Measurements from ENCODE around the gene RELN.

Gene RELN

DNA sequence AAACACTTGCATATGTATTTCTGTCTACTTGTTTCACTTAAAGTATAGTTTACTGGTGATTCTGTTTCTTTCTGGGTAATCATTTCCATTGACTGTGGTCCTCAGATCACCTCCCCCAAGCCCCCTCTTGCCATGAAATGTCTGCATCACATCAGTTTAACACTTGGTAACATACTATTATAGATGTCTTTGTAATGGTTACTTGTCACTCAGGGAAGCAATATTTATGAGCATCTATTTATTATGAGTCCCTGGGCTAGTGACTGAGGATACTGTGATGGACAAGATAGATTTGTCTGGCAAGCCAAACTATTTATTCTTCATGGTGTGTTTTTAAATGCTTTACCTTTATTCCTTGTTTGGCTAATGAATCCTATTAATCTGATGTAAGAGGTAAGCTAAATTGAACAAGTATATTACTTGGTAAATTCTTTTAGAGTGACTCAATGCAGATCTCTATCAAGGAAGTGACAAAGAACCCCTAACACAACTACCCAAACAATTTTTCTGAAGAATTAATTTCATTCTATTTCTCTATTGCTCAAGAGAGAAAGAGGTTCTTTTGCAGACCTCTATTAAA, 270.9 kb downstream of the RELN start:
- DNase-seq (ENCODE audit: low read depth, low spot score) = no peak

DNA sequence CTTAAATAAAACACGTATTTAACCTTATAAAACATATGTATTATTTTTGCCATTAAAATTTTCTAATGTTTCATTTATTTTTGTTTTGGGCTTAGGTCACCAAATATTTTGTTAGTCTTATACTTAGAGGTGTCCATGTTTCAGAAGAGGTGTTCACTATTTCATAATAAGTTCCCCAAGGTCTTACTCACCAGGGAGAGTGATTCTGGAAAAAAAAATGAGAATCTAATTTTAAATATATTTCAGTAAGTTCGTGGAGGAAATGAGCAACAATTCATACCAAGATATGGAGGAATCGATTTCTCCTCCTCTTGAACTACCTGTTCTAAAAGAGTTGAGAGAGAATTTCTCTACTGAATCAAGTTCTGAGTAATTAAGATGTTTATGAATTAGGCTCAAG, 271.9 kb downstream of the RELN start:
- DNase-seq (ENCODE audit: low read depth, low spot score) = no peak

DNA sequence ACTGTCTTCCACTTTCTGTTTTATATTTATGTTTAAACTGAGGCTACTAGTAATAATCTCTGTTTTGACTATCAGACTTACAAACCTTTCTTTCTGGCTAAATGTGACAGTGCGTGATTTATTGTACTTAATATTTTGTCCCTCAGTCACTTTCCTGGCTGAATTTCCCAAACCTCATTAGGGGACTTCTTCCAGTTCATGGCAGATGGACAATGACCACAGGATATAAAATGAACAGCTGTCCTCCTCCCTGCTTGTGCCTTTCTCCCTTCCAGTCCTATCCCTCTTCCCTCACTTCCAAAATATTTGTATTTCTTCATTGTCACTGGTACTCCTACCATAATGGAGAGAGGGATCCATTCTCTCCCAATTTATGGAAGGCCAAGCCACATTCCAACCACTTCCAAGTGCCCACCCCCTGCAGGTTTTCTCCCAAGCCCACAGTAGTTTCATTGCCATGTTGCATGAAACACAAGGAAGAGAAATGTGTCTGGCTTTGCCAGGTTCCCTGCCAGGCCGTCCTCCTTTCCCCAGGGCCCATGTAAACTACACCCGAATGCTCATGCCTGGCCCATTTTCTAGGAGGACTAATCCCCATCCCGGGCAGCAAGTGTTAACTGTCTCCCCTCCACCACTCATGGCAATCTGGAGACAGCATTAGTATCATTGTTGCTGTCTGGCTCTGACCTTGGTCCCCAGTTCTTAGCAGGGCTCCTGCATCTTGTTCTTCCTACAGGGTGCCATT, 273.9 kb downstream of the RELN start:
- DNase-seq (ENCODE audit: low read depth, low spot score) = no peak

DNA sequence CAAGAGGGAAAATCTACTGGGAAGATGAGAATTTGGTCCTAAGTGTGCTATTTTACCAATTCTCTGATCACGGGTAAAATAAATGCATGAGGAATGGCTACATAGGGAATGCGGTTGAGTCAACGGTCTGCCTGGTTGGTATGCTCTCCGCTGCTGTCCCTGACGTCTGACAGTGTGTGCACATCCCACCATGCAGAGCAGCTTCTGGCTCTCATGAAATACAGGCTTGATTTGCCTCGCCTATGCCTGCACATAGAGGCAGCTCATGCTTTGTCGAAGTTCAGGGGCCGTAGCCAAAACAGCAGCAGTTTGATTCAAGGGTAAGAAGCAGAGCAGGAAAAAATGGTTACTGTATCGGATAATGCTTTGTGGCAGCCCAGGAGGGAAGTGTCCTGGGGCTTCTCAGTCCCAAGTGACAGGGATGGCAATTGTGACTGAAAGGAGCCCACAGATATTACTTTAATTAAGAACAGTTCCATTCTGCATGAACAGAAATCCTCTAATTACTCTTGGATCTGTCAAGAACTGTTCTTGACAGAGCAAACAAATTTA, 275.0 kb downstream of the RELN start:
- DNase-seq (ENCODE audit: low read depth, low spot score) = no peak

DNA sequence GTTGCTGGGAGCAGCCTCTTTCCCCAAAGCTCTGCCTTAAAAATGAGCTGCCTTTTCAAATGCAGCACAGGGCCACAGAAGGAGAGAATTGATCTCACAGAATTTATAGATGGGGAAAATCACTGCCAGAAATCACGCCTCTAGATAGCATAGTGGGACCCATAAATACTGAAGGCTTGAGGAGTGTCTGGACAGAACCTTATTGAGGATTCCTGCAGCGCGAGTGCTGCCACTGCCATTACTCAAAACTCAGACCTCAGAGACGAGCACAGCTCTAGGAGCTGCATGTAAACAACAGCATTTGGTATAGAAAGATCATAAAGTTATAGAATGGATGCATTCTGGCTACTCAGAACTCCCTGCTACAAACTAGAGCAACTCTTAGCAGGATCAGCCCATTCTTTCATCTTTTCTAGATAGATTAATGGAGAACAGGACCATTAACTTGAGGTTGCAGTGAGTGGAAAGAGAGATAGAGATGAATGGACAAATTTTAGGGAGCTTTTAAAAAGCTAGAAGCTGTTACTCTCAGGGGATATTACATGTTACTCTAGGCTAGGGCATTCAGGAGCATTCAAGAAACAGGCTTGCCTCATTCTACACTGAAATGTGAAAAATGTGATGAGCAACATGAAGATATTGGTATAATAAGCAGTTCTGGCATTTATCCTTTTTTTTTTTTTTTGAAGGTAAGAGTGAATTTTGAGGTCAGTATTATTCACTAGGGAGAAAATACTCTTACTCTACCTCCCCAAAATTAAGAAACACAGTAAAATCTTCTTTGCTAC, 276.3 kb downstream of the RELN start:
- DNase-seq (ENCODE audit: low read depth, low spot score) = no peak

DNA sequence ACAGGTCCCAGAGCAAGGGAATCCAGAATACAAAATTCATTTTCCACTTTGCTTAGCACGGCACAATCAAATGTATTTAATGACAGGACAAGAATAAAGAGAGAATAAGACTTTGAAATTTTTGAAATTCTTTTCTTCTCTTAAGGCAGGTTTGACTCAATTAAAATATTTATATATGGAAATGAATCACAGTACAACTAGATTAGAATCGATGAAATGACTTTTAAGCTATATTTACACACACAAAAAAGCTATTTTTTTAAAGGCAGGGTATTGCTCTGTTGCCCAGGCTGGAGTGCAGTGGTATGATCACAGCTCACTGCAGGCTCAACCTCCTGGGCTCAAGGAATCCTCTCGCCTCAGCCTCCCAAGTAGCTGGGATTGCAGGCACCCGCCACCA, 278.0 kb downstream of the RELN start:
- DNase-seq (ENCODE audit: low read depth, low spot score) = no peak

DNA sequence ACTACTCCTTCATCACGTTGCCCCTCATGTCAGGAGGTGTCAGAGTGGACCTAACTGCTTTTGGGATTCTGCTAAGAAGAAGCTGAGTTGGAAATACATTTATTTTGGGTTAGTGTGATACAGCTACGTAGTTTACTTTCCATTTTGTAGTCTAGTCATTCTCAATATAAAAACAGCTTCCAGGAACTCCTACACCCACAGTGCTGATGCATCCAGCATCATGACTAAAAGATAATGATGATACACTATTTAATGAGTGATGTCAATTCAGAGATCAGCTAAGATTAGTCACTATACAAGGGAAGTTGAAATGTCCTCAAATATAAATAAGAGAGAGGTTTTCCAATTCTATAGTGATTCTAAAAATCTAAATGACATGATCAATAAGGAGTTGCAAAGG, 279.2 kb downstream of the RELN start:
- no peak for DNase-seq (ENCODE audit: low read depth, low spot score)

DNA sequence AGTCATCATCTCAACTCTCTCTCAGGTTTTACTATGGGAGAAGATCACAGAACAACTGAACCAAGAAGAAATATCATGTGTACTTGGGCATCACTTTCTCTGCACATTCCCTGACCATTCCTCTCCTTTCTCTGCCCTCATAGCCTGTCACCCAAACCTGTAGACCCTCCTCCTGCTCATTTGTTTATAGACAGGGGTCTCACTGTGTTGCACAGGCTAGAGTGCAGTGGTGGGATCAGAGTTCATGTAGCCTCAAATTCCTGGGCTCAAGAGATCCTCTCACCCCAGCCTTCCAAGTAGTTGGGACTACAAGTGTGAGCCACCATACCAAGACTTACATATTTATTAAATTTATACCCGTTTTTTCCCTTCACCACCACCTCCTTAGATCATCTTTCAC, 282.7 kb downstream of the RELN start:
- no peak for DNase-seq (ENCODE audit: low read depth, low spot score)

DNA sequence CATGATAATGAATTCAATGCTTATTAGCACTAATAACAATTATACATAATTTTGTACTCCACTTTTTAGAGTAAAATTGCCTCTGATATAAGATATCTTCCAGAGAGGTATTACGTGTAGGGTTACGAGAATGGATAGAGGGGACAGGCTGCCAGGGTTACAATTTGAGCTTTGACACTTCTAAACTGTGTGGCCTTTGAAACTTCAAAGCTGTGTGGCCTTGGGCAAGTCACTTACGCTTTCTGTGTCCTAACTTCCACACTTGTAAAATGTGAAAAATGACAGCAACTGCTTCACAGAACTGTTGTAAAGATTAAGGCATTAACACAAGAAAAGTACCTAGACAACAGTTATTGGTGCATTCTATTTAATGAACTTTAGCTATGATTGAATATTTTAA, 283.9 kb downstream of the RELN start:
- DNase-seq (ENCODE audit: low read depth, low spot score) = no peak

DNA sequence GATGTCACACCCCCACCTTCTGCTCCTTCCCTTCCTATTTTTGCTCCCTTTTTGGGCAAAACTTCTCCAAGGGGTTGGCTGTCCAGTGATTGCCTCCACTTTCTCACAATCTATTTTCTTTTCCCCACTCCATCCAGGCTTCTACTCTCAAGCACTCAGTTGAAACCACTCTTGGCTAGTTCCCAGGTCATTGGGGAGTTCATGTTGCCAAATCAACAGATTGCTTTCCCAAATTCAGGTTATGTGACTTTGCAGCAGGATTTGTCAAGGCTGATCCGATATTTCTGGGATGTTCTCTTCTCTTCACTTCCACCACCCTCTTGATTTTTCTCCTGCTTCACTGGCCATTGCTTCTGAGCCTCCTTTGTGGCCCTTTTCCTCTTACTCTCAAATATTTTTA, 284.8 kb downstream of the RELN start:
- no peak for DNase-seq (ENCODE audit: low read depth, low spot score)

DNA sequence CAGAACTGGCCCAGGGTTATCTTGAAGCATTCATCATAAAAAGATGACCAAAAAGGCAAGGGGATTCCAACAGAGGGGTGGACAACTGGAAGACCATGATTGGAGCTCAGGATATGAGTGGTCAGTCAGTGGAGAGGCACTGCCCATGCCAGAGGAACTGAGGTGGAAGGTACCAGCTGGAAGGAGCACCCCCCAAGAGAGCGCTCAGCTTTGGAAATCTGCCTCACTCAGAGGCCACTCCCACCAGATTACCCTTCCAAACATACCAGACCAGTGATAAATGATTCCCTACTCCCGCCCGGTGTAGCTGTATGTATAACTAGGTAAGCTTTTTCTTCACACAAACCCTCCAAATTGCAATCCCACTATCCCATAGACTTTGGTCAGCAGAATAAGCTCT, 286.5 kb downstream of the RELN start:
- no peak for DNase-seq (ENCODE audit: low read depth, low spot score)

DNA sequence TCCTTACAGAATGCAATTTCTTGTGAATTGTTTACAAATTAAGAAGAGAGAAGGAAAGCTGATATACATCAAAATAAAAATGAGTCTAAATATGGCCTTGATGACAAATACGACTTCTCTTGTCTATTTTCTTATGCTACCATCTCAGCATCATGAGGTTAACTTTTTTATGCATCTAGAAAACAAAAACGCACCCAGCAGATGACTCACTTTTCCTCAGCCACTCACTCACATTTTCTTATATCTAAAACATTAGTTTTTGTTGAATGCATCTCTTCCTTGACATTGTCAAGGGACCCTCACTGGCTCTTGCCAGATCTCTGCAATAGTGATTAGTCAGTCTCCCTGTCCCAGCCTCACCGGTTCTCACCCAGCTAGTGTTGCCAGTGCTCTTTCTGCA, 287.0 kb downstream of the RELN start:
- no peak for DNase-seq (ENCODE audit: low read depth, low spot score)

DNA sequence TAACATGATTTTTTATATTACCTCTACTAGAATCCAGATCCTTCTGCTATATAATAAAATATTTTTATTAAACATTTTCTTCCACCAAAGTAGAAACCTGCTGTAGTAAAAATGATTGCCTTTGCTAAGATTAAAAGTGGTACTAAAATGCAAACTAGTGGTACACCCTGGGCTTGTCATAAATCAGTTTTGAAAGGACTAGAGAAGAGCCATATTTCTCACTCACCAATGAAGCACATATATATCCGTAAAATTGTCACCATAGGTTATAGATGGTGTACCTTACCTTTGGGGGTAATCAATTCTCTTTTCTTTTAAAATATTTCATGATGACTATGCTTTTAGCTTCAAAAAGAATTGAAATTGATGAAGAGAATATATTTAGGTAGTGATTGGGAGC, 290.4 kb downstream of the RELN start:
- no peak for DNase-seq (ENCODE audit: low read depth, low spot score)

DNA sequence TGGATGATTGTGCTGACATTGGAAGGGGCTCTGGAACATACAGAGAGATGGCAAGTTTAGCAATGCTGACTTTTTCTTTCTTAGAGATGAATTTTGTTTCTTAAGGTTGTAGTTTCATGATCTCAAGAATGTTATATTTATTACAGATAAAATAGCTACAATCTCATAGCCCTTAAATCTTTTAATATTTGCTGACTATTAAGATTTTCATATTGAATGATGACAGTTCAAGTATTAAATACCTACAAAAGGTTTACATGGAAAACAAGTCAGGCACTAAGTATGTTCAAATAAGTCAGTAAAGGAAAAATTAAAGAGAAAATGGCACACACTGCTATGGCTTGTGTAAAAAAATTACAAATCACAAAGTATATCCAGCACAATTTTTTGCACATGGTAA, 291.4 kb downstream of the RELN start:
- no peak for DNase-seq (ENCODE audit: low read depth, low spot score)

DNA sequence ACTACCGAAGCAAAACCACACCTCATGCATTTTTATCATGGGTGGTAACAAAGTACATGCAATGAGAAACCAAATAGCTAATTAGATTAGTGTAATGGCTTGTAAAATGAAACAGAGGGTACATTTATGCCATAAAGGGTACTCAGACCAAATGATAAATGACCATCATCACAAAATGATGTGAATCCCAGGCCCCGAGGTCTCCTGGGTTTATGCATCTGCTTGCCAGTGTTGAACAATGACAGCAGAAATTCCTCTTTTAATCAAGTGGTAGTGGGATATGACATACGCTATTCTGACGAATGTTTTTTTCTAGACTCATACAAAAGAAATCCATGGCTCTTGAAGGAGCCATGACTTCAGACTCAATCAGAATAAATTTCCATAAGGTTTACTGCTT, 293.9 kb downstream of the RELN start:
- DNase-seq (ENCODE audit: low read depth, low spot score) = no peak

DNA sequence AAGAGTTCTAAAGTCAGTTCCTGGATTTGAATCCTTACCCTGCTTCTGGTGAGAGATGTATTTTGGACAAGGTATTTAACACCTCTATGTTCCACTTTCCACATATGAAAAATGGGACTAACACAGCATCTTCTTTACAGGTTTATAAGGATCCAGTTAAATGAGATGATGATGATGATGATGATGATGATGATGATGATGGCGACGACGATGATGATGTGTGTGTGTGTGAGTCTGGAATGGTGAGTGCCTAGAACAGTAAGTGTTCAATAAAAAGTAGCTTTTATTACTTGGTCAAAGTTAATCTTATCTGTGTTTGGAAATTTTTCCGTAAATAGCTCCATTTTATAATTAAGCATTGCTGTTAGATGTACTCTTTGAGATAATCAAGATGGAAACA, 295.2 kb downstream of the RELN start:
- no peak for DNase-seq (ENCODE audit: low read depth, low spot score)

DNA sequence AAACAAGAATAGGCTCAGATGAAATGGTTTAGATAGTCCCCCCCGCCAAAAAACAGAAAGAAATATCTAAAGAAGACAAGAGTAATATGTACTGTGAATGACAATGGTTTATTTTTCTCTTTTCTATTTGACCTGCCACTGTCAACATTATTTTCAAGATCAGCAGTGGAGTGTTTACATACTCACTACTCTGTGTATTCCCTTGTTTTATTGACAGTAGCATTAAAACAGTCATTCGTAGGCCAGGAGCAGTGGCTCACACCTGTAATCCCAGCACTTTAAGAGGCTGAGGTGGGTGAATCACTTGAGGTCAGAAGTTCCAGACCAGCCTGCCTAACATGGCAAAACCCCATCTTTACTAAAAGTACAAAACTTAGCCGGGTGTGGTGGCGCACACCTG, 298.2 kb downstream of the RELN start:
- DNase-seq (ENCODE audit: low read depth, low spot score) = no peak

DNA sequence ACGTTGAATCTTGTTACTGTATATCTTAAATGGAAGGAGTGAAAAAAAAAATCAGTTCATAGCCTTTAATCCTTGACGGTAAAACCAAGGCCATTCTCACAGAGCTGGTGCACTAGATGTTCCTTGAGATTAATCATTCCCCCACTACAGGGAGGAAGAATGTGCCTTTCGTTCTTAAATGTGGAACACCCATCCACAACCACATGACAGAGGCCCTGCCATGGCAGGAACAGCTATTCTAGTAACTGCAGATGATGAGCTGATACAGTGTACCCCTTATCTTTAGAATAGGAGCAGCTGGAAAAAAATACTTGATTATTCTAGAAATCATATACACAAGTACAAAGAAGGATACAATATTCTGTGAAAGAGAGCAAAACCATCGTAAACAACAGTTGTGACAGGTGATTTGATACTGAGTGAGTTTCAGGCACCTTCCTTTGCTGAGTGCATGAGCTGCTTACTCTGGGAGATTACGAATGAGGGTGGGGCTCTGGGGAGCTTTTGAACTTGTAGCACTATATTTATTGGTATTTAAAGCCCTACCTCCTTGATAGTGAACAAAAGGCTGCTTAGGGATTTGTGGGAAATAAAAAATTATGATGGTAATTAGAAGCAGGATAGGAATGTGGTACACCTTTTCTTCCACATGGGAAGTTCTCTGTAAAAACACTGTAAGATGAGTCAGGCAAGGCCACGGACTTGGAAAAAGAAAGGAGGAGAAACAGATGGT, 299.1 kb downstream of the RELN start:
- no peak for DNase-seq (ENCODE audit: low read depth, low spot score)

DNA sequence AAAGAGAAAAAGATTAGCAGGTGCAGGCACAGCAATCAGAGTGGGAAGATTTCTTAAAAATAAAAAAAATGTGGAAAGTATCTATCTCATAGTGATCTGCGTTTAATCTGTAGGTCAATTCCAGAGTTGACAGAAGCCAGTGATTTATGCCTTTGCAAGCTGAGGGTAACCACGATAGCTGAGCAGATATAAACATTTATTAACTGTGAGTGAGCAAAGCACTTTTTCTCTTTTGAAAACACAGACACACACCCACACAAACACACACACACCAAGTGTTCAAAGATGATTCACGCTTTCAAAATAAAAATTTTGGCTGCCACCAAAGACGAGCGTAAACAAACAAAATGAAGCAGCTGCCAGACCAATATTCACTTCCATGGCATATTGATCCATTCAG, 300.2 kb downstream of the RELN start:
- DNase-seq (ENCODE audit: low read depth, low spot score) = no peak

DNA sequence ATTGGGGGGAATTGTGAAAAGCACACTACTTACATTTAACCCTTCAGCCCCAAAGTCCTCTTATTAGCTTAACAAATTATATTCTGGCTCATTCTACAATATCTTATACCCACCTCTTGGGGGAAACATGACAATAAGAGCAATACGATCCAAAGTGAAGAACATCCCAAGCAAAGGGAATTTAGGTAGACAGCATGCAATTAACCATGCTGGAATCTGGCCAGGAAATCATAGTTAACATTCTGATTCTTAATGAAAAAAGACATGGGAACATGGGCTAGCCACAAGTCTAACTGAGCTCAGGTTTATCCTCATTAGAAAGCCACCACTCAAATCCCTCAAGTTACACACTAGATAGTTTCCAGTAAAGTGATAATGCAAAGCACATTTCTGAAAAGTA, 301.5 kb downstream of the RELN start:
- no peak for DNase-seq (ENCODE audit: low read depth, low spot score)

DNA sequence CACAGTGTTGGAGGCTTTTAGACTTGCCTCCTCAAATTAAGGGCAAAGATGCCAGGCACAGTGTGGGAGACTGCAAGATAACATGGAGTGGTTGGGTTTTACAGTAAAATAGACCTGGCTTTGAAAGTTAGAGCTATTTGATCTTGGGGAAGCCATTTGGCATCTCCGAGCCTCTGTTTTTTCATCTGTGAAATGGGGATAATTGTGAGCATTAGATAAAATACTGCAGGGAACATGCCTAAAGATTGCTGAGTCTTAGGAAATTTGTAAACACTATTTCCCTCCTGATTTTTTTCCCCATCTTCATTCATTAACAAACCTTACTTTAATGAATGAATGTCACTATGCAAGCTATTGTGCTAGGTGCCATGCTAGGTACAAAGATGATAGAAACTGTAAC, 302.2 kb downstream of the RELN start:
- DNase-seq (ENCODE audit: low read depth, low spot score) = no peak

DNA sequence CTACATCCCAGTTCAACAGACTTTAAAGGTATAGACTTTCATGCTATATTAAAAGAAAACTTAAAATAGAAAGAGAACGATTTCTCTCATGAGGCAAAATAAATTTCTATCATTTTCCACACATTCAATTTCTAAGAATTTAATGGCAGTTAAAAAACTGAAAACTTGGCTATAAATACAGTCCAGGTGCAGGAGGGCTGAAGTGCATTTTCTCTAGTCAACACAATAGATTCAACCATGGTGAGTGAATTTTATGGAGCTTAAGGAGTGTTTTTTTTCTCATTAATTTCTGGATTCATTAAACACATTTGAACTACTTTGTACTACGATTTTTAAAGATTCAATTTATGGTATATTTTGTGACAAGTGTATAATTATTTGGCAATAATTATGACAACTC, 302.7 kb downstream of the RELN start:
- no peak for DNase-seq (ENCODE audit: low read depth, low spot score)
